GM19397 (cell line): ENCODE results near the gene MATN4.
"Not testable (repeated sequence)": the region's sequence is repeated elsewhere in the genome, so short reads cannot be mapped to it uniquely, and the experiment has no call there.

Experiments
- ATAC-seq: cut with Tn5 transposase; IDR thresholded peaks from one replicate; pipeline ENCODE4 v1.9.1; 2021; ENCODE audit warnings: mild to moderate bottlenecking, moderate library complexity; ENCODE audit not compliant: unreplicated experiment

Gene MATN4, protein sequence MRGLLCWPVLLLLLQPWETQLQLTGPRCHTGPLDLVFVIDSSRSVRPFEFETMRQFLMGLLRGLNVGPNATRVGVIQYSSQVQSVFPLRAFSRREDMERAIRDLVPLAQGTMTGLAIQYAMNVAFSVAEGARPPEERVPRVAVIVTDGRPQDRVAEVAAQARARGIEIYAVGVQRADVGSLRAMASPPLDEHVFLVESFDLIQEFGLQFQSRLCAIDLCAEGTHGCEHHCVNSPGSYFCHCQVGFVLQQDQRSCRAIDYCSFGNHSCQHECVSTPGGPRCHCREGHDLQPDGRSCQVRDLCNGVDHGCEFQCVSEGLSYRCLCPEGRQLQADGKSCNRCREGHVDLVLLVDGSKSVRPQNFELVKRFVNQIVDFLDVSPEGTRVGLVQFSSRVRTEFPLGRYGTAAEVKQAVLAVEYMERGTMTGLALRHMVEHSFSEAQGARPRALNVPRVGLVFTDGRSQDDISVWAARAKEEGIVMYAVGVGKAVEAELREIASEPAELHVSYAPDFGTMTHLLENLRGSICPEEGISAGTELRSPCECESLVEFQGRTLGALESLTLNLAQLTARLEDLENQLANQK

DNA sequence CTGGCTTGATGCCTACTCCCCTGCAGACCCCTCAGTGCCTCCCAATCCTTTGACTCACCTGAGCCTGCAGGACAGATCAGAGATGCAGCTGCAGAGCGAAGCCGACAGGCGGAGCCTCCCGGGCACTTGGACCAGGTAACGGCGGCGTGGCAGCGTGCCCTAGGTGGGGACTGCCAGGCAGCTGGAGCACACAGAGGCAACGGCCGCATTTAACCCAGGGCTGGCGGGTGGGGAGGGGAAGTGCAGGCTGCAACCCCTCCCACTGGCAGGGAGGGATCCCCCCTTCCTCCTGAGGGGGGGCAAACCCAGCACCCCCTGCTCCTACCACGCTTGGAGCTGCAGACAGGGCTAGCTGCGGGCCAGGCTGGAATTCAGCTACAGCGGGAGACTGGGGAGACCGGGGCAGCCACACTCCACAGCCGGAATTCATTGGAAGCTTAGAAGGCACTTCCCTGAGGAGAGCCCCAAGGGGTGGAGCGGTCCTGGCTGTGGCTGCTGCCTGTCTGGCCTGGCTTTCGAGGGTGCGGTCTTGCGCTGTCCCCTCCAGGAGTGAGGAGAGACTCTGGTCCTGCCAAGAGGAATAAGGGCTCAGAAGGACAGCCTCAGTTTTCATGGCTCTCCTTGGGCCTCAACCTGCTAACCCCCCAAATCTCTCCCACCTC is at the start of gene MATN4:
TSS of gene MATN4 (minus strand) at position 183 of the 662 bp plus-strand sequence. CDS start 2,717 bp downstream, outside the sequence.
- ATAC-seq, result no peak

DNA sequence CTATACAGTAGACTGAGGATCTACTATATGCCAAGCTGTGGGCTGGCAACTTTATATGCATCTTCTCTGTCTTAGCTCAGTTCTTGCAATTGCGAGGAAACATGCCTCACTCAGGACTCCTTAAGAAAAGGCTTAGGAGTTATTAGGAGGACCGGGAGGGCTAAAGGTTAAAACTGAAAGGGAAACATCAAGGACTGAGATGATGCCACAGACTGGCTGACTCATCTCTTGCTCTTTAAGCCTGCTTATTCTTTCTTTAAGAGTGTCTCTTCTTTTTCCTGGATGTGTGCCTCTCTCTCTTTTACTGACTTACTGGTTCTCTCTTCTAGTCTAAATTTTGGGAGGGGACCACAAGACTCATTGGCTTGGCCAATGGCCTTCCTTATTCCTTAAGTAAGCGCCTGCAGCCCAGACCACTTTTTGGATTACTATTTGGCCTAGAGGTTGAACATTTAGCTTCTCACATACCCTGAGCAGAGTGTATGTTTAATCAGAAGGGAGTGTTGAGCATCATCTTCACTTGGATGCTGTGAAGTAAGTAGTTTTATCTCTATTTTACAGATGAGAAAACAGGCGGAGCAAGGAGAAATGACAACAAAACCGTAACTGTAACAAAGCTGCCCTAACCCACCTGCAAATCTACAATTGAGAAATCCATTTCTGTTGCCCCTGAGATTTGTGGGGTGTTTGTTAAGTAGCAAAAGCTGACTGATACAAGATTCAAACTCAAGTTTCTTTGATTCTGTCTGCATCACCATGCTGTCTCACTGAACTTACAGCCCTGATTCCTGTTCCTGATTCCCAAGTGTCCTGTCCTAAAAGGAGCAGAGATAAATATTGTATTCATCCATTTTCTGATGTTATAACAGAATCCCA is 47.3 kb upstream of the MATN4 start:
- no peak for ATAC-seq

GRCh38 chr20:45354423-45355208 is 46.5 kb upstream of the MATN4 start:
- ATAC-seq, result no peak

DNA sequence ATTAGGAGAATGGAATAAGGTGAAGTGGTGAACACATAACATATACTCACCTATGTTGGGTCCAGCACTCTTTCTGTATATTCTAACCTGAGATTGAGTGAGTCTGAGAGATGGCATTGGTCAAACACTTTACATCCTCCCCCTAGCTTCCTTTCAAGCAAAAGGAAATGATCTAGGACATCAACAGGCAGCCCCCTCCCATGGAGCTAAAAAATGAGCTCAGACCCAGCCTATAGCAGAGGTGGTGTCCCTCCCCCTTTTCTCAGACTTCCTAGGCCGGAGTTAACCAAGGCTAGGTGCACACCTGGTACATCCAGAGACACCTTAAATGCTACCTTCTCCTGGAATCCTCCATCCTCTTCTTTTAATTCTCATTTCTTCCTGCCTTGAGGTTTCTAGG is 45.6 kb upstream of the MATN4 start:
- ATAC-seq, result no peak

DNA sequence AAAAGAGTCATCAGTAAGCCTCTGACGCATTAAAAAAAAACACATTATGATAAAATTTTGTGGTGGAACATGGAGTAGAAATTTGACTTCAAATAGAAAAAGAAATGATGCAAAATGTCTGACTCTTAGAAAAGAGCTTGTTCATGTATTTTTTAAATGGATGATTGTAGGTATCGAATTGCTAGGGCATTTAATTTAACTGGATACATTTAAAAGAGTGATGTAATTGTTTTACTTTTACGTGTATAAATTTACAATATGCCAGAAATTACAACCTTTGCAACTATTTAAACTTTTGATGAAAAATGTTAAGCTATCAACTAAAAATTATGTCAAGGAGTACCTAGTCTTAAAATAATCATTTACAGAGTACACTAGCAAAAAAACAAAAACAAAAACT is 44.6 kb upstream of the MATN4 start:
- ATAC-seq, result no peak

DNA sequence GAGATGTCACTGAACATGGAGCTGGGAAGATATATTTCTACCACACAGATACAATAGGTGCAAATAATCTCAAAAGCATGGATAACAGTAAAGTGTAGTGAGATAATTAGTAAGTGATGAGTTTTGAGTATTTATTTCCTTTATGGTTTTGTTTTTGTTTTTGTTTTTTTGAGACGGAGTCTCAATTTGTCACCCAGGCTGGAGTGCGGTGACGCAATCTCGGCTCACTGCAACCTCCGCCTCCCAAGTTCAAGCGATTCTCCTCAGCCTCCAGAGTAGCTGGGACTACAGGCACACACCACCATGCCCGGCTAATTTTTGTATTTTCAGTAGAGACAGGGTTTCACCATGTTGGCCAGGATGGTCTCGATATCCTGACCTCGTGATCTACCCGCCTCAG is 42.7 kb upstream of the MATN4 start:
- not testable (repeated sequence) for ATAC-seq

GRCh38 chr20:45350217-45350616 is 42.1 kb upstream of the MATN4 start:
- ATAC-seq, result no peak

GRCh38 chr20:45347936-45348778 is 40.1 kb upstream of the MATN4 start, which contains the start of gene SDC4:
SDC4 (minus strand) TSS chr20:45348424; CDS start chr20:45348384, 40 bp downstream.
- ATAC-seq, result no peak

DNA sequence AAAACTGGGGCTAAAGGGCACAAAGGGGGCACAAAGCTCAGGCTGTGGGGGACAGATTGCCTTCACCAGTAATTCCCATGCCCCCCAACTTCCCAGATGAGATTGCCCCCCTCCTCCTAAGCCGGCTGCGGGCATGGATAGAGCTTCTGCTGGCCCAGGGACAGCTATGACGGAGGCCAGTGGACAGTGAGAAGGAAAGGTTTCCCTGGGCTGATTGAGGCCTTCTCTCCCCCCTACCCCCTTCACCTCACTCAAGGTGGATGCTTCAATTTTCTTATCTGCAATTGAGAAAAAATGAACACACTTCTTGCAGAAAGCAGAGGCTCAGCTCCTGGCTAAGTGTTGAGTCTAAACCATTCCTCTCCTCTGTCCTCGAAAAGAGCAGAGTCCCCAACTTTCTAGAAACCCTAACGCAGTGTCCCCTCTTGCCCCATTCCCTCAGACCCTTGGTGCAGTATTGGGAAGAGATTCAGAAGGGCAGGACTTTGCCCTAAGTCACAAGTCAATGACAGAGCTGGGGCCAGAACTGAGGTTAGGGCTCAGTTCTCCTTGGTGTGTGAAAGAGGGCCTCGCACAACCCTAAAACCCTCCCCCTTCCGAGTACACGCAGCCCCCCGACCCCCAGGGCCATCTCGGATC is 39.3 kb upstream of the MATN4 start:
- ATAC-seq, result no peak

DNA sequence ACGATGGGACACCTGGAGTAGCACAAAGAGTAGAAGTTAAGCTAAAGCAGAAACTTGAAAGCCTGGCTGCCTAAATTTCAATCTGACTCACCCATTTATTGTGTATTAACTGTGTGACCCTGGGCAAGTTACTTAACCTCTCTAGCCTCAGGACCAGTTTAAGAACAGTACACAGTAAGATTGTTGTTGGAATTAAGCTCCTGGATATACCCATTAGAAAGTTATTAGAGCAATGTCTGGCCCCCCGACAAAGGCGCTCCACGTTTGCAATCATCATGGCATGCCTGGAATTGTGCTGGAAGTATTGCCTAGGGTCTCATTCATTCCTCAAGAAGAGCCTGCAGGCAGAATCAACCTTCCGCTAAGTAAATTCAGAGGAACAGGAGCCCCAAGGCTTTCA is 38.8 kb upstream of the MATN4 start:
- no peak for ATAC-seq

- ATAC-seq, result no peak
These were observed 38.2 kb upstream of the MATN4 start for GRCh38 chr20:45346291-45346718.

DNA sequence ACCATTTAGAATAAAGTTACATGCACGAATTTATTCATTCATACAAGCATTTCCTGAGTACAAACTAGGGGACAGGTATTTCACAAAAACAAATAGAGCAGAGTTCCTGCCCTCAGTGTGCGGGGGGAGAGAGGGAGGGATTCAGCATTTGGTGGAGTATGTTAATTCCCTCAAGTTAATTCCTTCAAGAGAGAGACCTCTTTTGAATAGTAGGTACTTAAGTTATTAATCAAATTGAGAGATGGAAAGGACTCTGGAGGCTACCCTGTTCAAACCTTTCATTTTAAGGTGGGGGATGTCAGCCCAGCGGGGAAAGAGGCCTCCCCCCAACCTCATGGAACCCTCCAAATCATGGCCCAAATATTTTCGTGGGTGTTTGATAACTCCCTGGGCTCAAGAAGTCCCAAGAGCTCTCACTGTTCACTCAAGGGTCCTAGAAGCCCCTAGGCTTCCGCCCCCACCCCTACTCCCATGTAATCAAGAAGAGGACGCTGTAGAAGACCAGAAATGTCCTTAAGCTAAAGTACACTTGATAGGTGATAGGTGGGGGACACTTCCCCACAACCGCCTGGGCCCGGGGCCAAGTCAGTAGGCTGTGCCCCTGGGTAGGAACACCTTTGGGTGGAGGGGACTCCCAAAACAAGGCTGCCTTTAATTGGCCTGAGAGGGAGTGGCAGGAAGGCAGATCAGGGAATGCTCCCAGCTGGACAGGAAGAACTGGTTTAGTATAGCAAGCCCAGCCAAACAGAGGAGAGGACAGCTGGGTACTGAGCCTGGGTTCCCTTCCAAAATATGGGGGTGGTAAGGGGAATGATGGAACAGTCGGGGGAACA is 37.2 kb upstream of the MATN4 start:
- ATAC-seq, result no peak

DNA sequence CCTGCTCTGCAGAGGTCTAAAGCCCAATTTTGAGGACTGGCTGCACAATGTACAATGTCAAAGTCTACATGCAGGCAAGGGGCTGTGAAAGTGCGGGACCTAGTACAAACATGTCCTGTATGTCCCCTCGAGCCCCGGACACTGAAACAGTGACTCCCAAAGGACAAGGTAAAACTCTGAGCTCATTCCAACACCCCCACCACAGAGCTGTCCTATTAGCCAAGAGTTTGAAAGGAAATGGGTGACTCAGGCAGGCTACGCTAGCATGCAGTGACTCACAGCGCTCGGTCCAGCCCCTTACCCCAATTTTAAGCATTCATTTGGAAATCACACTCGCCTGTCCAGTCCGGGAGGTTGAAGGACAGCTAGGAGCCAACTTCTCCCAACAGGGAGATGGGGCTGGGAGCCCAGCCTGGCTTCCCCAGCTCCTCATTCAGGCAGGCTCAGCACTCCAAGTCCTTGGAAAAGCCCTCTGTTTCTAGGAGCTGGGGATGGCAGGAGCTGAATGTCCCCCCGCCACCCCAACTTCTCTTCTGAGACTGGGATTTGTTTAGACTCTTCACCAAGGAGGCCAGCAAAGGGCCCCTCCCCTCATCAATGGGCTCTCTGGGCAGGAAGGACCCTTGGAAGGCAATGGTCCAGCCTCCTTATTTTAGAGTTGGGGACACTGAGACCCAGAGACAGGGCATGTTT is 36.2 kb upstream of the MATN4 start:
- no peak for ATAC-seq

DNA sequence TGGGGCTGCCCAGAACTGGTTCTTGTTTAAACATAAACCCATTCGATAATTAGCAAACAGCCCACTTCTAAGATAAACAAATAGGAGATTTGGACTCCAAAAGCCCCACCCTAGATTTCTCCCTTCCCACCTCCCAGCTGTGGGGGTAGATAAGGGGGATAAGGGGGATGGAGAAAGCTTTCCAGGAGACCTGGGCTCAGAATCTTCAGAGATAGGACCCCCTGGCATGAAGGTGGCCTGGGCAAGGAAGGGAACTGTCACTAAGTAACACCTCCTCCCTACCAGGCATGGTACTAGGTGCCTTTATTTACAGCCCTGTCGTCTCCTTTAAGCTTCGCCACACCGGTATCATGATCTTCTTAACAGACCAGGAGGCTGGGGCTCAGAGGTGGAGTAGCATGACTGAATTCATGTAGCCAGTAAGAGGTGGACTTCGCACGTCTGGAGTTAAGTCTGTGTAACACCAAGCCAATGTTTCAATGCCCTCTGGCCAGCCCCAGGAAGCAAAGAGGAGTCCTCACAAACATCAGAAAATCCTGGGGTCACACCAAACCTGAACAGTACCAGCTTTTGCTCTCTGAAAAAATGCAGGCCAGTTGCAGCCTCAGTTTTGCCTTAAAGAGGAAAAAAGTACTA is 35.6 kb upstream of the MATN4 start:
- no peak for ATAC-seq

DNA sequence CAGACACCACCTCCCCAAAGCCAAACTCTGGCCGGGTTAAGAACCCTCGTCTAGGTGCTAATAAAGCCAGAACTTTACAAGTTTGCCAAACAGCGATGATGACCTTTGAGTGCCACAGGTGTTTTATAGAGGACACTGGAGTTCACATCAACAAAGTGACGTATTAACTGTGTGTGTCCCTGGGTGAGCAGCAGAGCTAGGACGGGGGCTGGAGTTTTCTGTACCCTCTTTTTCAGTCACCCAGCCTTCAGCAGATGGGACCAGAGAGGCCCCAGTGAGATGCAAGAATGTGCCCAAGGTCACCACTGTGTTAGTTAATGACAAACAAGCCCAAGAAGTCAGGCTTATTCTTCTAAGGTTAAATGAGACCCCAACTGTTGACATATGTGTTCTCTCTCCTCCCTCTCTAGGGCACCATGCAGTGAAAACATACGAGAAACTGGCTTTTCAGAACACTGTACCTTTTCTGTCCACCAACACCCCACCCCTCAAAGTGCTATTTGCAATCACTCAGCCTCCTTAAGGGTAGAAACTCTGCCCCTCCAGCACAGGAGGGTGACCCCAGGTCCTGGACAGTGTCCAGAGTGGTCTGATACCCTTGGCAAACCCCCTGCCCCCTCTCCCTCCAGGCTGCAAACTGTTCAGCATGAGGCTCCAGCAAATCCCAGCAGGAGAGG is 34.9 kb upstream of the MATN4 start:
- no peak for ATAC-seq
